Skin epidermis (tissue), 12 donors: Measurements from ENCODE around the gene CHI3L2.

ENCODE experiments used
- H3K27ac ChIP-seq, 21 experiments: fragments of 200-600 bp; sonication (generic) in 11 of 21; one replicate each; pipeline ENCODE4 v1.5.0; 2020; ENCODE audit warnings: mild to moderate bottlenecking in 3 of 21, inconsistent platforms in 2 of 21, moderate library complexity in 2 of 21
- H3K4me3 ChIP-seq, 7 experiments: fragments of 200-600 bp; sonication (generic) in 2 of 7; one replicate each; pipeline ENCODE4 v1.5.0; 2020; ENCODE audit warnings: inconsistent platforms in 2 of 7, mild to moderate bottlenecking in 2 of 7, moderate library complexity in 1 of 7

CHI3L2 gene

GRCh38 chr1:111217183-111217910, 10.2 kb upstream of the CHI3L2 start:
- Histone ChIP-seq H3K27ac (peak overlapping the region in 8 of 21 experiments; percentile 8 to 87 (median 72)), H3K4me3 (no peak overlapping the region)

GRCh38 chr1:111218701-111219556, 8.6 kb upstream of the CHI3L2 start:
- no peak overlapping the region for H3K4me3 ChIP-seq
- peak overlapping the region in 9 of 21 experiments; percentile 18 to 87 (median 72) for H3K27ac ChIP-seq

GRCh38 chr1:111219557-111220286, 7.8 kb upstream of the CHI3L2 start:
- H3K27ac ChIP-seq, result peak overlapping the region in 11 of 21 experiments; percentile 18 to 87 (median 71)
- H3K4me3 ChIP-seq, result no peak overlapping the region

- Histone ChIP-seq H3K27ac (peak overlapping the region in 10 of 21 experiments; percentile 11 to 87 (median 72)), H3K4me3 (no peak overlapping the region)
These were observed 7.1 kb upstream of the CHI3L2 start for GRCh38 chr1:111220302-111220890.

GRCh38 chr1:111221276-111221632, 6.3 kb upstream of the CHI3L2 start:
- H3K27ac ChIP-seq, result peak overlapping the region in 13 of 21 experiments; percentile 5 to 87 (median 51)
- H3K4me3 ChIP-seq, result no peak overlapping the region

GRCh38 chr1:111221633-111222291, 5.8 kb upstream of the CHI3L2 start:
- Histone ChIP-seq H3K4me3 (no peak overlapping the region), H3K27ac (peak overlapping the region in 15 of 21 experiments; percentile 5 to 87 (median 52))

- H3K4me3 ChIP-seq, result no peak overlapping the region
These were observed 5.0 kb upstream of the CHI3L2 start for GRCh38 chr1:111222308-111223125.

GRCh38 chr1:111223126-111223685, 4.3 kb upstream of the CHI3L2 start:
- no peak overlapping the region for H3K4me3 ChIP-seq
- peak overlapping the region in 10 of 21 experiments; percentile 18 to 87 (median 72) for H3K27ac ChIP-seq

More at GRCh38 chr1:111222308-111223125, 5.0 kb upstream of the CHI3L2 start:
- H3K27ac ChIP-seq, result peak overlapping the region in 17 of 21 experiments; percentile 5 to 87 (median 51)

GRCh38 chr1:111225091-111225490, 2.4 kb upstream of the CHI3L2 start:
- Histone ChIP-seq H3K27ac (peak overlapping the region in 6 of 21 experiments; percentile 17 to 84 (median 48)), H3K4me3 (no peak overlapping the region)

- H3K4me3 ChIP-seq, result no peak overlapping the region
- peak overlapping the region in 6 of 21 experiments; percentile 24 to 84 (median 54) for H3K27ac ChIP-seq
These were observed 1.7 kb upstream of the CHI3L2 start for GRCh38 chr1:111225717-111226400.

GRCh38 chr1:111227851-111228747, 586 bp downstream of the CHI3L2 start:
- H3K27ac ChIP-seq, result peak overlapping the region in 14 of 21 experiments; percentile 24 to 84 (median 62)

GRCh38 chr1:111228748-111229126, 1.2 kb downstream of the CHI3L2 start:
- peak overlapping the region in 9 of 21 experiments; percentile 31 to 84 (median 63) for H3K27ac ChIP-seq
- no peak overlapping the region for H3K4me3 ChIP-seq

More at GRCh38 chr1:111227851-111228747, 586 bp downstream of the CHI3L2 start:
- H3K4me3 ChIP-seq, result no peak overlapping the region

- Histone ChIP-seq H3K4me3 (no peak overlapping the region), H3K27ac (no peak overlapping the region)
These were observed 4.6 kb downstream of the CHI3L2 start for GRCh38 chr1:111232134-111232533.

GRCh38 chr1:111234258-111234657, 6.7 kb downstream of the CHI3L2 start:
- Histone ChIP-seq H3K27ac (no peak overlapping the region), H3K4me3 (no peak overlapping the region)

- Histone ChIP-seq H3K27ac (no peak overlapping the region), H3K4me3 (no peak overlapping the region)
These were observed 7.4 kb downstream of the CHI3L2 start for GRCh38 chr1:111234866-111235265.

GRCh38 chr1:111236379-111236778, 8.9 kb downstream of the CHI3L2 start:
- Histone ChIP-seq H3K27ac (peak overlapping the region in 1 of 21 experiments; percentile 21), H3K4me3 (no peak overlapping the region)
